Stimulated activated CD8-positive, alpha-beta memory T cell treated with anti-CD3 and anti-CD28 coated beads, Interleukin-4, amount 100 ng/mL, for 1 hour (primary cell): Measurements from ENCODE around the gene HECTD4.
"Not testable (repeated sequence)": the region's sequence is repeated elsewhere in the genome, so short reads cannot be mapped to it uniquely, and the experiment has no call there.

ENCODE experiments used
- DNase-seq, 2 donors: peaks; one replicate each; pipeline ENCODE4 v3.0.0-alpha.2; 2020; ENCODE audit warnings: low read depth in 2 of 2, low spot score in 1 of 2

The HECTD4 gene

DNA sequence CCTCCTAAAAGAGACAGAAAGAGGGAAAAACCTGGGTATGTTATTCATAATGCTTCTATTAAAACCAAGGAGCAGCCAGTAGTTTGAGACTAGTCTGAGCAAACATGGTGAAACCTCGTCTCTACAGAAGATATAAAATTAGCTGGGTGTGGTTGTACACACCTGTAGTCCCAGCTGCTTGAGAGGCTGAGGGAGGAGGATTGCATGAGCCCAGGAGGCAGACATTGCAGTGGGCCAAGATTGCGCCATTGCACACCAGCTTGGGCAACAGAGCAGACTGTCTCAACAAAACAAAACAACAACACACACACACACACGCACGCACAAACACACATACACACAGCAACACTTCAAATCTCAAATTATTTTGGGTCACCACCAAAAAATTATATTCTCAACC, 27.8 kb downstream of the HECTD4 start:
- DNase-seq = no peak

GRCh38 chr12:112353393-112353792, 28.8 kb downstream of the HECTD4 start:
- no peak for DNase-seq

- no peak for DNase-seq
These were observed 29.3 kb downstream of the HECTD4 start for GRCh38 chr12:112352921-112353320.

DNA sequence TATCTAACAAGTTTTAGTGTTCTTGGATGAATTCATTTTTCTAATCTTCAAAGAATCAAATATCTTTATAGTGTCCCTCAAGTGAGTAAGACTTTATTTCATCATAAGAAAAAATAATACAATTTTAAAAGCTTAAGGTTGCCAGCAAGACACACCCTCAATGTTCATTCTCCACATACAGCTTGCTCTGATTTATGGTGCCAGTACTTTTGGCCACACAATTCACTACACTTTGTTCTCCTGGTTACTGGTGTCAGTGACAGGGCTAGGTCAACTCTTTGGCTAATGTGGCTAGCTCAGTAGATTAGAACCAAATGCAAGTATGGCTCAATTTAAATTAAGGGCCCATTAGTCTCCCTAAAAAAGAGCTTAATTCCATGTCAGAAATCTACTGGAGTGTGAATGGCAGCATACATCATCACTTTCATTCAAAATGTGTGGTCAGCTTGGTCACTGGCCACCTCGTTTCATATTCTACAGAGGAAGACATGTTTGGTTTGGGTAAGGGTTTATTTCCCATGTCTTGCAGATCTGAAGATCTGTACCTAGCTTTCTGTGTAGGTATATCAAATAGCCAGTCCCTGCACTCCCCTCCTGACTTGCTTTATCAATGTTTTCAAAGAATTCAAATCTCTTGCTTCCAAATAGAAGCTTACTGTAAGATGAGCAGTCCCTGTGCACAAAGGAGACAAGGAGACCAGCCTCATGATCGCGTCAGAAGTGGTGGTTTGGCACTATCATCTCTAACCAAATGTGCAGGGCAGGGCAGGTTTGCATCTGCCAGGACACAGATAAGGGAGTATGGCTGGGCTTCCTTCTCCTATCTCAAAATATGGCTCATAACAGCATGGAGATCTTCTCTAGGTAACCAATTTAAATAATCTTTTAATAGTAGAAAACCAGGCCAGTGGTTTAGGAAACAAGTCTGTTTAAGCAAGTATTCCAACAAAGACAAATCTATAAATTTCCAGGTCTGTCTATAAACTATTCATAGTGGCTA, 31.3 kb downstream of the HECTD4 start:
- DNase-seq = no peak

DNA sequence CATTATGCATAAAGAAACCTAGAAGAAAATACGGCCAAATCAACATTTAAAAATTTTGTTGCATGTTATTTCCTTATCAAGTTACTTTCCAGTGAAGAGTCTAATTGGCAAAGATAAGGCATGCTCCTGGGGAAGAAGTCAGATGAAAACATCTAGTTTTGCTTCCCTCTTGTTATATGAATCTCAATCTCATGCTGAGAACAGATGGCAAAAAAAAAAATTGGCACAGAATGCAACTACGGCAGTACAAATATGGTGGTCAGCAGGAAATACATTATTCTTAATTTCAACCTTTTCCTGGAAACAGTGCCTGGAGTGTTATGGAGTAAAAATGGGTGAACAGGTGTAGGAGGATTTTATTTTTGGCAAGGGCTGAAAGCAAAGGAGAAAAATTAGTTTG, 32.8 kb downstream of the HECTD4 start:
- DNase-seq = no peak

- DNase-seq = not testable (repeated sequence)
These were observed 33.3 kb downstream of the HECTD4 start for GRCh38 chr12:112348926-112349325.

DNA sequence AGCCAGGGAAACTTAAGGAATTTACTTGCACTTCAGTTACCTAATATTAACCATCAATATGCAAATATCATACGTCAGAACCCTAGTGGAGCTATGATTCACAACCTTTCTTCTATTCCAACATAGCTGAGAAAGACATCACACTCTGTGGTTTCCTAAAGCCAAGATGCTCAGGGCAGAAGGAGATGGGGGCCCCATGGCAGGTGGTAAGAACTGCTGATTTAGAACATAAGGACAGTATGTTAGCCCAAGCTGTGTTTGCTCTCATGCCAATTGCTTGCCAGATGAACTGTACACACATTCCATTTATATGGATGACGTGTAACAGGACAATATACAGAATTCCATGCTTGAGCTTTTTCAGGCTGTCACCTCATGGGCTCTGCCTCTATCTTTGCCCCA, 34.6 kb downstream of the HECTD4 start:
- DNase-seq = no peak

GRCh38 chr12:112346194-112346593, 36.0 kb downstream of the HECTD4 start:
- DNase-seq = no peak

DNA sequence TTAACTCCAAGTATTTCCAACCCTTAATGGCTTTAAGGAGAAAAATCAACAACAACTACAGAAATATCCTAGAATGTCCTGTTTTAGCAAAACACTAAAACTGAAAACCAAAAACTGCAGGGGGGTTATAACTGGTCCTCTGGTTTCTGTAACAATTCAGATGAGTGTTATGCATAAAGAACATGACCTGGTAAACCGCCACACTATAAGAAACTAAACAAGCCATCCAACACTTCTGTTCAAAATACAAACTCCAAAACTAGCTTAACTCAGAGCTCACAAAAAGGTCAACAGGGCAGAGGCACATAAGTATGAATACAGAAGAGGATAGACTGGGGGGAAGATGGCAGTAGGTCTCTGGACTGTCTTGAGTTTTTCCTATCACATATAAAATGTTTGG, 38.0 kb downstream of the HECTD4 start:
- DNase-seq = no peak

GRCh38 chr12:112342587-112342986, 39.6 kb downstream of the HECTD4 start:
- DNase-seq = no peak

GRCh38 chr12:112341046-112341825, 41.0 kb downstream of the HECTD4 start:
- no peak for DNase-seq

GRCh38 chr12:112340230-112340629, 42.0 kb downstream of the HECTD4 start:
- no peak for DNase-seq

GRCh38 chr12:112334999-112335398, 47.2 kb downstream of the HECTD4 start:
- DNase-seq = not testable (repeated sequence)

DNA sequence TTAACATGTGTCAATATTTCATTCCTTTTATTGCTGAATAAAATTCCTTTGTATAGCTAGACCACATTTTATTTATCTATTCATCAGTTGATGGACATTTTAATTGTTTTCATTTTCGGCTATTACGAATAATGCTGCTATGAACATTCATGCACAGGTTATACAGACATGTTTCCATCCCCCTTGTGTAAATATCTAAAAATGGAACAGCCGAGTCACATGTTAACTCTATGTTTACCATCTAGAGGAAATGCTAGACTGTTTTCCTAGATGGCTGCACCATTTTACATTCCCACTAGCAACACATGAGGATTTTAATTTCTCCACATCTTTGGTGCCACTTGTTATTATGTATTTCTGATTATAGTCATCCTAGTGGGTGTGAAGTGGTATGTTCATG, 49.2 kb downstream of the HECTD4 start:
- DNase-seq = no peak

GRCh38 chr12:112331886-112332285, 50.3 kb downstream of the HECTD4 start:
- DNase-seq = no peak

DNA sequence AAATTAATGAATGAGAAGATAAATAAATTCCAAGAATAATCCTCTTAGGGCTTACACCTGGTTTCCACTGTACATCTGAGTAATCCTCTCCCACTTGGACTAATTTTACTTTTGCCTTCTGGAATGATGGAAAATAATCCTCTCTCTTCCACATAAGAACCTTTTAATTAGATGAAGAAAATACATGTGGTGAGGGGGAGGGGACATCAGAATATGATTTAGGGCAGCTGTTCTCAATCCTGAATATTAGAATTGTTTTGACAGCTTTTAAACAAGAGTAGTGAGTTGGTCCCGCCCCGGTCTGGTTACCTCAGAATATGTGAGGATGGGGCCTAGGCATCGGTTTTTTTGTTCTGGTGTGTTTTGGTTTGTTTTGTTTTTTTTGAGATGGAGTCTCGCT, 51.5 kb downstream of the HECTD4 start:
- no peak for DNase-seq

GRCh38 chr12:112328456-112329124, 53.6 kb downstream of the HECTD4 start:
- DNase-seq = no peak

- DNase-seq = no peak
These were observed 54.9 kb downstream of the HECTD4 start for GRCh38 chr12:112327209-112327938.

DNA sequence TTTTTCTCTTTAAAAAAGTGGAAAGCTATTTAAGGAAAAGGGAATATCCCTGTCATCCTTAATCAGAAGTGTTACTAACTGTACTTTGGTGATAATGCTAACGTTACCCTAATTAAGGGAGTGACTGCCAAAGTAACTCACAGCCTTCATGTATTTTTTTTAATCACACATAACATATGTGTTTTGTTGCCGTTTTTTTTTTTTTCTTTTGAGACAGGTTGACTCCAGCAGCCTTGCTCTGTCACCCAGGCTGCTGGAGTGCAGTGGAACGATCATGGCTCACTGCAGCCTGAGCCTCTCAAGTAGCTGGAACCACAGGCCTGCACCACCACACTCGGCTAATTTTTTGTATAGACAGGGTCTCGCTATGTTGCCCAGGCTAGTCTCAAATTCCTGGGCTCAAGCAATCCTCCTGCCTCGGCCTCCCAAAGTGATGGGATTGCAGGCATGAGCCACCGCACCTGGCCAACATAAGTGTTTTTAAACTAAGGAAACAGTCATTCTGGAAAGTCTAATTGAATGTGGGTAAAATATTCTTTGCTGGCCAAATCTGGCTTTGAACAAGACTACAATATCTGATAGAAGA, 56.5 kb downstream of the HECTD4 start:
- no peak for DNase-seq

DNA sequence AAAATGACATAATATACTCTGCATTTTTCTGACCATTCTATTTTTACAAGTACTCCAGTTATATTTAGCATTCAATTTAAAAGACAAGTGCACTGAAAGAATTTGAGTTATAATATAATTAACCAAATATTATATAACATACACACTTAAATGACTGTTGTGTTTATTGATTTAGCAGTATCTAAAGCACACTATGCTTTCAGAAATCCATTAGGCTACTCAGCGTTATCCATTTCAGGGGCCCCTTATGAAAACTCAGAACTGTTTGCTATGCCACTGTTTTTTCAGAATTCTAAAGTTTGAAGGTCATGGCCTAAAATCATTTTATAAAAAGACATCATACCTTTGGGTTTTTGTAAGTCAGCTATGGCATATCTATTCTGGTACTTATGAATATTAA, 57.1 kb downstream of the HECTD4 start:
- no peak for DNase-seq
